ENCODE results near the gene TENM3.

- no peak for TF ChIP-seq POLR2A (IDR thresholded peaks at IDR 0.05)
- TF ChIP-seq, protein P1, sequence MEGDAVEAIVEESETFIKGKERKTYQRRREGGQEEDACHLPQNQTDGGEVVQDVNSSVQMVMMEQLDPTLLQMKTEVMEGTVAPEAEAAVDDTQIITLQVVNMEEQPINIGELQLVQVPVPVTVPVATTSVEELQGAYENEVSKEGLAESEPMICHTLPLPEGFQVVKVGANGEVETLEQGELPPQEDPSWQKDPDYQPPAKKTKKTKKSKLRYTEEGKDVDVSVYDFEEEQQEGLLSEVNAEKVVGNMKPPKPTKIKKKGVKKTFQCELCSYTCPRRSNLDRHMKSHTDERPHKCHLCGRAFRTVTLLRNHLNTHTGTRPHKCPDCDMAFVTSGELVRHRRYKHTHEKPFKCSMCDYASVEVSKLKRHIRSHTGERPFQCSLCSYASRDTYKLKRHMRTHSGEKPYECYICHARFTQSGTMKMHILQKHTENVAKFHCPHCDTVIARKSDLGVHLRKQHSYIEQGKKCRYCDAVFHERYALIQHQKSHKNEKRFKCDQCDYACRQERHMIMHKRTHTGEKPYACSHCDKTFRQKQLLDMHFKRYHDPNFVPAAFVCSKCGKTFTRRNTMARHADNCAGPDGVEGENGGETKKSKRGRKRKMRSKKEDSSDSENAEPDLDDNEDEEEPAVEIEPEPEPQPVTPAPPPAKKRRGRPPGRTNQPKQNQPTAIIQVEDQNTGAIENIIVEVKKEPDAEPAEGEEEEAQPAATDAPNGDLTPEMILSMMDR (IDR thresholded peaks at IDR 0.05), result no peak
These were observed 545.0 kb downstream of the TENM3 start for GRCh38 chr4:182788201-182788600.

Measured in vagina (tissue), 2 donors.